ENCODE data around the gene PRKCA.

GRCh38 chr17:66858226-66859083, 556.0 kb downstream of the PRKCA start:
- no peak for TF ChIP-seq CTCF (IDR thresholded peaks at IDR 0.05)
- no peak for TF ChIP-seq POLR2A (IDR thresholded peaks at IDR 0.05)

Data from ovary (tissue), 3 donors.